ENCODE results near the gene PTPRG.

The PTPRG gene

GRCh38 chr3:62261736-62262135 is 700.4 kb downstream of the PTPRG start:
- H3K4me3 ChIP-seq (ENCODE audit: control insufficient read depth, low read depth, low read length): no peak overlapping the region
- no peak for TF ChIP-seq CTCF (conservative IDR thresholded peaks at IDR 0.05; ENCODE audit: control insufficient read depth, insufficient read depth, low read depth, low read length)

GRCh38 chr3:62265528-62265927 is 704.2 kb downstream of the PTPRG start:
- TF ChIP-seq CTCF (conservative IDR thresholded peaks at IDR 0.05; ENCODE audit: control insufficient read depth, insufficient read depth, low read depth, low read length): no peak
- no peak overlapping the region for H3K4me3 ChIP-seq (ENCODE audit: control insufficient read depth, low read depth, low read length)
- DNase-seq (ENCODE audit: low read depth): no peak

More at GRCh38 chr3:62261736-62262135, 700.4 kb downstream of the PTPRG start:
- no peak for DNase-seq (ENCODE audit: low read depth)

GRCh38 chr3:62266668-62267283 is 705.4 kb downstream of the PTPRG start:
- H3K4me3 ChIP-seq (ENCODE audit: control insufficient read depth, low read depth, low read length): no peak overlapping the region
- DNase-seq (ENCODE audit: low read depth): no peak
- no peak for TF ChIP-seq CTCF (conservative IDR thresholded peaks at IDR 0.05; ENCODE audit: control insufficient read depth, insufficient read depth, low read depth, low read length)

- no peak for TF ChIP-seq CTCF (conservative IDR thresholded peaks at IDR 0.05; ENCODE audit: control insufficient read depth, insufficient read depth, low read depth, low read length)
- no peak for DNase-seq (ENCODE audit: low read depth)
Observed at GRCh38 chr3:62276658-62277180, 715.3 kb downstream of the PTPRG start.

GRCh38 chr3:62277450-62277849 is 716.1 kb downstream of the PTPRG start:
- no peak for TF ChIP-seq CTCF (conservative IDR thresholded peaks at IDR 0.05; ENCODE audit: control insufficient read depth, insufficient read depth, low read depth, low read length)
- no peak overlapping the region for H3K4me3 ChIP-seq (ENCODE audit: control insufficient read depth, low read depth, low read length)
- DNase-seq (ENCODE audit: low read depth): peak; percentile 46

More at GRCh38 chr3:62276658-62277180, 715.3 kb downstream of the PTPRG start:
- H3K4me3 ChIP-seq (ENCODE audit: control insufficient read depth, low read depth, low read length): no peak overlapping the region

GRCh38 chr3:62277986-62278385 is 716.6 kb downstream of the PTPRG start:
- peak; percentile 30 for DNase-seq (ENCODE audit: low read depth)
- no peak overlapping the region for H3K4me3 ChIP-seq (ENCODE audit: control insufficient read depth, low read depth, low read length)
- no peak for TF ChIP-seq CTCF (conservative IDR thresholded peaks at IDR 0.05; ENCODE audit: control insufficient read depth, insufficient read depth, low read depth, low read length)
